HepG2 (cell line): ENCODE data around the gene PHKG2. TPM values are rescaled to one million over a fixed set of nuclear protein-coding genes. Genes with fewer than 3 reads are reported as not detected.

Experiments
- ATAC-seq: fragments of 200-7000 bp; cut with Tn5 transposase; 3 replicates; pipeline ENCODE4 v1.9.1; 2020; ENCODE audit warnings: mild to moderate bottlenecking, moderate library complexity
- BruUV-seq: library from RNA; stranded (reverse); fragments of 400-500 nt; replicated peaks from 2 replicates; lab custom pipeline; 2021; lab: Mats Ljungman, UMichigan
- CTCF ChIA-PET: fragments of 300-600 bp; formaldehyde crosslinking; extraction: SDS; loops from one replicate; lab custom pipeline; 2021; ENCODE audit warnings: low total read pairs, inconsistent platforms, low intra/inter-chr PET ratio; lab: Yijun Ruan, JAX
- POLR2A ChIA-PET: fragments of 350-600 bp; sonication (Branson Sonifier 250); formaldehyde crosslinking; loops from one replicate; lab custom pipeline; 2020; ENCODE audit warnings: antibody characterized with exemption, inconsistent platforms; lab: Yijun Ruan, JAX
- DNase-seq: peaks from one replicate; pipeline ENCODE4 v3.0.0-alpha.2; 2015; ENCODE audit warnings: low spot score
- FAIRE-seq: peaks from 3 replicates; lab custom pipeline; 2011; peaks lifted over from hg19 to GRCh38; lab: Jason Lieb, UNC
- H2AFZ ChIP-seq: one replicate; pipeline ENCODE4 v1.6.1; 2011; ENCODE audit warnings: low read length, inconsistent platforms
- H3K27ac ChIP-seq: fragments of 300-600 bp; 3 replicates; pipeline ENCODE4 v1.8.0; 2011; ENCODE audit warnings: mixed run types, mild to moderate bottlenecking, mixed read lengths, low read length, inconsistent platforms; ENCODE audit not compliant: insufficient read depth; ENCODE audit errors: extremely low read length
- H3K27me3 ChIP-seq, 2 experiments: fragments of 200-600 bp in 1 of 2; 2 replicates in 1 of 2; 3 replicates in 1 of 2; pipeline versions ENCODE4 v1.6.0 to v1.8.0; 2011; ENCODE audit warnings: low read length in 2 of 2, mild to moderate bottlenecking in 2 of 2, moderate library complexity in 2 of 2, inconsistent platforms in 1 of 2; ENCODE audit not compliant: insufficient read depth in 2 of 2, control insufficient read depth in 1 of 2
- H3K36me3 ChIP-seq, 2 experiments: fragments of 200-600 bp in 1 of 2; replicated peaks in 1 of 2; 2 replicates in 1 of 2; 3 replicates in 1 of 2; pipeline versions ENCODE4 v1.5.1 to v1.8.0; 2011; ENCODE audit warnings: low read length in 2 of 2, inconsistent platforms in 1 of 2; ENCODE audit not compliant: insufficient read depth in 2 of 2, control insufficient read depth in 1 of 2
- H3K4me1 ChIP-seq: 2 replicates; pipeline ENCODE4 v1.5.1; 2012; ENCODE audit warnings: low read length, inconsistent platforms; ENCODE audit not compliant: insufficient read depth
- H3K4me2 ChIP-seq: 2 replicates; pipeline ENCODE4 v1.6.0; 2011; ENCODE audit warnings: low read depth, low read length, inconsistent platforms
- H3K4me3 ChIP-seq, 3 experiments: fragments of 200-600 bp in 1 of 3; sonication (generic), shearing (Covaris generic) in 1 of 3; replicated peaks in 1 of 3; 2 replicates each; pipeline ENCODE4 v1.5.1; 2011 to 2016; ENCODE audit warnings: low read length in 3 of 3, inconsistent platforms in 2 of 3, low read depth in 2 of 3, mild to moderate bottlenecking in 2 of 3, control low read depth in 1 of 3, mixed read lengths in 1 of 3; ENCODE audit not compliant: insufficient read depth in 1 of 3
- H3K79me2 ChIP-seq: one replicate; pipeline ENCODE4 v1.6.1; 2011; ENCODE audit warnings: low read length, inconsistent platforms; ENCODE audit not compliant: insufficient read depth
- H3K9ac ChIP-seq: 2 replicates; pipeline ENCODE4 v1.6.0; 2011; ENCODE audit warnings: mild to moderate bottlenecking, low read depth, low read length, inconsistent platforms; ENCODE audit not compliant: insufficient read depth
- H3K9me3 ChIP-seq: 2 replicates; pipeline ENCODE4 v1.5.1; 2012; ENCODE audit warnings: mild to moderate bottlenecking, low read length
- H4K20me1 ChIP-seq: 2 replicates; pipeline ENCODE4 v1.6.0; 2011; ENCODE audit warnings: inconsistent platforms, mild to moderate bottlenecking, low read length, moderate library complexity; ENCODE audit not compliant: insufficient read depth
- FOXC1 ChIP-seq: sonication (generic); formaldehyde crosslinking; IDR thresholded peaks from 2 replicates; pipeline ENCODE4 v1.8.0; 2022; ENCODE audit warnings: mild to moderate bottlenecking, missing genetic modification reagents, borderline replicate concordance
- STAG1 ChIP-seq: sonication (generic); formaldehyde crosslinking; IDR thresholded peaks from 2 replicates; pipeline ENCODE4 v1.4.0; 2020; ENCODE audit warnings: missing genetic modification reagents
- ZMYM3 ChIP-seq: sonication (generic); formaldehyde crosslinking; IDR thresholded peaks from 2 replicates; pipeline ENCODE4 v1.5.1; 2020; ENCODE audit warnings: mild to moderate bottlenecking, missing genetic modification reagents
- ZNF501 ChIP-seq: sonication (generic); formaldehyde crosslinking; IDR thresholded peaks from 2 replicates; pipeline ENCODE4 v1.5.1; 2020; ENCODE audit warnings: mild to moderate bottlenecking, moderate library complexity, missing genetic modification reagents
- ZNF891 ChIP-seq: sonication (generic); formaldehyde crosslinking; IDR thresholded peaks from 2 replicates; pipeline ENCODE4 v1.5.0; 2020; ENCODE audit warnings: mild to moderate bottlenecking, missing genetic modification reagents
- ZSCAN20 ChIP-seq: sonication (generic); formaldehyde crosslinking; IDR thresholded peaks from 2 replicates; pipeline ENCODE4 v1.4.0; 2020; ENCODE audit warnings: missing genetic modification reagents, mild to moderate bottlenecking, borderline replicate concordance
- WGBS: methylation state at CpG from one replicate; pipeline ENCODE4 v1.1.6; 2017; ENCODE audit warnings: low lambda C conversion rate; 5-methylcytosine and 5-hydroxymethylcytosine counted together
- in situ Hi-C: cut with HindIII; loops from 2 replicates; pipeline ENCODE4 v1.10.0; 2017; ENCODE audit warnings: low pct_unique_long_range_greater_than_20kb; ENCODE audit not compliant: extremely low pct_ligation_motif_present
- intact Hi-C: fragments of 100-400 bp; cut with micrococcal nuclease; formaldehyde crosslinking; loops from one replicate; pipeline ENCODE4 v1.10.0; 2022; ENCODE audit not compliant: unreplicated experiment
- polyA plus RNA-seq, 8 experiments: library from polyadenylated mRNA; depleted of rRNA in 3 of 8; stranded (reverse) in 7 of 8; unstranded in 1 of 8; fragments of >200 nt; fragmentation: Illumina TruSeq in 4 of 8; extraction: Trizol in 4 of 8; gene quantifications; 2 replicates each; pipeline versions ENCODE4 v1.2.1 to v1.2.3, GENCODE V29; 2011 to 2016; ENCODE audit warnings: low read depth in 4 of 8, missing spikeins in 1 of 8, mixed read lengths in 1 of 8; ENCODE audit not compliant: insufficient read depth in 1 of 8
- total RNA-seq, 5 experiments: library from RNA; depleted of rRNA; stranded (reverse); fragments of >200 nt; fragmentation: Illumina TruSeq; extraction: Trizol; gene quantifications; 2 replicates each; pipeline ENCODE4 v1.2.3, GENCODE V29; 2016; ENCODE audit warnings: low read depth in 1 of 5
- TF ChIP-seq, protein P1 (sequence below): sonication (generic); formaldehyde crosslinking; IDR thresholded peaks from 2 replicates; pipeline ENCODE4 v1.8.1; 2022; ENCODE audit warnings: low read depth, mild to moderate bottlenecking, missing genetic modification reagents
- TF ChIP-seq, protein P2 (sequence below): sonication (generic); formaldehyde crosslinking; IDR thresholded peaks from 2 replicates; pipeline ENCODE4 v1.5.1; 2020; ENCODE audit warnings: mild to moderate bottlenecking, missing genetic modification reagents, moderate library complexity
- TF ChIP-seq, protein P3 (sequence below): sonication (generic); formaldehyde crosslinking; IDR thresholded peaks from 2 replicates; pipeline ENCODE4 v1.9.0; 2022; ENCODE audit warnings: missing genetic modification reagents, mild to moderate bottlenecking, borderline replicate concordance
- TF ChIP-seq, protein P4 (sequence below): sonication (generic); formaldehyde crosslinking; IDR thresholded peaks from 2 replicates; pipeline ENCODE4 v1.4.0; 2020; ENCODE audit warnings: missing genetic modification reagents

The PHKG2 gene
- total and polyA plus RNA-seq, 2 of the 13 experiments (the other 11 are each of a cell fraction or from before 2014, with no cell fraction given): 37.4 to 42.1 TPM

DNA sequence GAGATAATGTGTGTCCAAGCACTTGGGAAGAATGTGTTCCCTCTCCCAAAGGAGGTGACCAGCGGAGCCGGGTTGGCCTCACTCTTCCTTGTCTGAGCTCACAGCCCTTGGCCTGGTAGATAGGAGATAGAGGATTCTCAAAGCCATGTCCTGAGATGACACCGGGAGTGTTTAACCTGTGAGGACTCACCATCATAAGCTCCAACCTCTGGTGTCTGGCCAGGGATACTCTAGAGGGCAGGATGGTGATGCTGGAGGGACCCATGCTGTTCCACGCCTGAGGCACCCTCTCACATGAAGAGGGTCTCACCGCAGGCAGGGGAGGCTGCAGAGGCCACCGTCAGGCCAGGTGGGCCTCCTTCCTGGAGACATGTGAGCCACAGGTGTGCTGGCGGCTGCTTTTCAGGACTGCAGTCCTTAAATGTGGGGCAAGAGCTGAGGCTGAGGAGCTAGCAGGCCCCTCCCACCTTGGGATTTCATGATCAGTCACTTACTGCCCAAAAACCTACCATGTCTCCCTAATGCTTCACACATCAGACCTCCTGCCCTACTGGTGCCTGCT, 45.4 kb downstream of the PHKG2 start:
- in situ Hi-C loops (no loop called here), intact Hi-C loops (no loop called here)
- WGBS: 23% methylated on average over 5 of the region's 7 CpGs
- ATAC-seq (peak; percentile 58), FAIRE-seq (no peak), DNase-seq (no peak)
- Histone ChIP-seq H3K36me3 (no peaks in the 10 kb centered on the region), H3K9ac (no peak overlapping the region), H3K27me3 (peaks cover 4 to 21% of the 10 kb centered on the region in 2 experiments; a peak in 3 of 5 replicates), H3K79me2 (no peaks in the 10 kb centered on the region), H3K4me1 (peaks cover 52% of the 10 kb centered on the region), H4K20me1 (no peaks in the 10 kb centered on the region), H2AFZ (no peak overlapping the region), H3K9me3 (no peaks in the 10 kb centered on the region), H3K4me3 (no peak overlapping the region), H3K27ac (no peak overlapping the region), H3K4me2 (no peak overlapping the region; the same call in 1 of the 2 replicates)
- BruUV-seq: no TSS peak
- CTCF ChIA-PET: no interaction called here
- POLR2A ChIA-PET: interaction anchor here (1.0 to 7.0 kb wide), 4 partner anchors 10 to 81 kb away, joined by 3 to 42 read pairs (median 4); no protein-coding TSS in a partner anchor
- TF ChIP-seq STAG1: peak; percentile 40; the same call in 1 of the 2 replicates
- TF ChIP-seq ZMYM3 (CRISPR knock-in tag): 0 out of 2 replicates have a peak, but pooled peaks have one; percentile 8
- no peak for TF ChIP-seq ZSCAN20
- peak; percentile 38; the same call in 1 of the 2 replicates for TF ChIP-seq ZNF501
- TF ChIP-seq, protein P1, sequence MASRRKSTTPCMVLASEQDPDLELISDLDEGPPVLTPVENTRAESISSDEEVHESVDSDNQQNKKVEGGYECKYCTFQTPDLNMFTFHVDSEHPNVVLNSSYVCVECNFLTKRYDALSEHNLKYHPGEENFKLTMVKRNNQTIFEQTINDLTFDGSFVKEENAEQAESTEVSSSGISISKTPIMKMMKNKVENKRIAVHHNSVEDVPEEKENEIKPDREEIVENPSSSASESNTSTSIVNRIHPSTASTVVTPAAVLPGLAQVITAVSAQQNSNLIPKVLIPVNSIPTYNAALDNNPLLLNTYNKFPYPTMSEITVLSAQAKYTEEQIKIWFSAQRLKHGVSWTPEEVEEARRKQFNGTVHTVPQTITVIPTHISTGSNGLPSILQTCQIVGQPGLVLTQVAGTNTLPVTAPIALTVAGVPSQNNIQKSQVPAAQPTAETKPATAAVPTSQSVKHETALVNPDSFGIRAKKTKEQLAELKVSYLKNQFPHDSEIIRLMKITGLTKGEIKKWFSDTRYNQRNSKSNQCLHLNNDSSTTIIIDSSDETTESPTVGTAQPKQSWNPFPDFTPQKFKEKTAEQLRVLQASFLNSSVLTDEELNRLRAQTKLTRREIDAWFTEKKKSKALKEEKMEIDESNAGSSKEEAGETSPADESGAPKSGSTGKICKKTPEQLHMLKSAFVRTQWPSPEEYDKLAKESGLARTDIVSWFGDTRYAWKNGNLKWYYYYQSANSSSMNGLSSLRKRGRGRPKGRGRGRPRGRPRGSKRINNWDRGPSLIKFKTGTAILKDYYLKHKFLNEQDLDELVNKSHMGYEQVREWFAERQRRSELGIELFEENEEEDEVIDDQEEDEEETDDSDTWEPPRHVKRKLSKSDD (CRISPR knock-in tag): no peak
- TF ChIP-seq, protein P2, sequence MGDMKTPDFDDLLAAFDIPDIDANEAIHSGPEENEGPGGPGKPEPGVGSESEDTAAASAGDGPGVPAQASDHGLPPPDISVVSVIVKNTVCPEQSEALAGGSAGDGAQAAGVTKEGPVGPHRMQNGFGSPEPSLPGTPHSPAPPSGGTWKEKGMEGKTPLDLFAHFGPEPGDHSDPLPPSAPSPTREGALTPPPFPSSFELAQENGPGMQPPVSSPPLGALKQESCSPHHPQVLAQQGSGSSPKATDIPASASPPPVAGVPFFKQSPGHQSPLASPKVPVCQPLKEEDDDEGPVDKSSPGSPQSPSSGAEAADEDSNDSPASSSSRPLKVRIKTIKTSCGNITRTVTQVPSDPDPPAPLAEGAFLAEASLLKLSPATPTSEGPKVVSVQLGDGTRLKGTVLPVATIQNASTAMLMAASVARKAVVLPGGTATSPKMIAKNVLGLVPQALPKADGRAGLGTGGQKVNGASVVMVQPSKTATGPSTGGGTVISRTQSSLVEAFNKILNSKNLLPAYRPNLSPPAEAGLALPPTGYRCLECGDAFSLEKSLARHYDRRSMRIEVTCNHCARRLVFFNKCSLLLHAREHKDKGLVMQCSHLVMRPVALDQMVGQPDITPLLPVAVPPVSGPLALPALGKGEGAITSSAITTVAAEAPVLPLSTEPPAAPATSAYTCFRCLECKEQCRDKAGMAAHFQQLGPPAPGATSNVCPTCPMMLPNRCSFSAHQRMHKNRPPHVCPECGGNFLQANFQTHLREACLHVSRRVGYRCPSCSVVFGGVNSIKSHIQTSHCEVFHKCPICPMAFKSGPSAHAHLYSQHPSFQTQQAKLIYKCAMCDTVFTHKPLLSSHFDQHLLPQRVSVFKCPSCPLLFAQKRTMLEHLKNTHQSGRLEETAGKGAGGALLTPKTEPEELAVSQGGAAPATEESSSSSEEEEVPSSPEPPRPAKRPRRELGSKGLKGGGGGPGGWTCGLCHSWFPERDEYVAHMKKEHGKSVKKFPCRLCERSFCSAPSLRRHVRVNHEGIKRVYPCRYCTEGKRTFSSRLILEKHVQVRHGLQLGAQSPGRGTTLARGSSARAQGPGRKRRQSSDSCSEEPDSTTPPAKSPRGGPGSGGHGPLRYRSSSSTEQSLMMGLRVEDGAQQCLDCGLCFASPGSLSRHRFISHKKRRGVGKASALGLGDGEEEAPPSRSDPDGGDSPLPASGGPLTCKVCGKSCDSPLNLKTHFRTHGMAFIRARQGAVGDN (CRISPR knock-in tag): peak; percentile 28
- TF ChIP-seq, protein P3, sequence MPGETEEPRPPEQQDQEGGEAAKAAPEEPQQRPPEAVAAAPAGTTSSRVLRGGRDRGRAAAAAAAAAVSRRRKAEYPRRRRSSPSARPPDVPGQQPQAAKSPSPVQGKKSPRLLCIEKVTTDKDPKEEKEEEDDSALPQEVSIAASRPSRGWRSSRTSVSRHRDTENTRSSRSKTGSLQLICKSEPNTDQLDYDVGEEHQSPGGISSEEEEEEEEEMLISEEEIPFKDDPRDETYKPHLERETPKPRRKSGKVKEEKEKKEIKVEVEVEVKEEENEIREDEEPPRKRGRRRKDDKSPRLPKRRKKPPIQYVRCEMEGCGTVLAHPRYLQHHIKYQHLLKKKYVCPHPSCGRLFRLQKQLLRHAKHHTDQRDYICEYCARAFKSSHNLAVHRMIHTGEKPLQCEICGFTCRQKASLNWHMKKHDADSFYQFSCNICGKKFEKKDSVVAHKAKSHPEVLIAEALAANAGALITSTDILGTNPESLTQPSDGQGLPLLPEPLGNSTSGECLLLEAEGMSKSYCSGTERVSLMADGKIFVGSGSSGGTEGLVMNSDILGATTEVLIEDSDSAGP (CRISPR knock-in tag): 0 out of 2 replicates have a peak, but pooled peaks have one; percentile 23
- TF ChIP-seq ZNF891 (CRISPR knock-in tag): 0 out of 2 replicates have a peak, but pooled peaks have one; percentile 69
- TF ChIP-seq FOXC1 (CRISPR knock-in tag): peak; percentile 39; the same call in 1 of the 2 replicates
- TF ChIP-seq, protein P4, sequence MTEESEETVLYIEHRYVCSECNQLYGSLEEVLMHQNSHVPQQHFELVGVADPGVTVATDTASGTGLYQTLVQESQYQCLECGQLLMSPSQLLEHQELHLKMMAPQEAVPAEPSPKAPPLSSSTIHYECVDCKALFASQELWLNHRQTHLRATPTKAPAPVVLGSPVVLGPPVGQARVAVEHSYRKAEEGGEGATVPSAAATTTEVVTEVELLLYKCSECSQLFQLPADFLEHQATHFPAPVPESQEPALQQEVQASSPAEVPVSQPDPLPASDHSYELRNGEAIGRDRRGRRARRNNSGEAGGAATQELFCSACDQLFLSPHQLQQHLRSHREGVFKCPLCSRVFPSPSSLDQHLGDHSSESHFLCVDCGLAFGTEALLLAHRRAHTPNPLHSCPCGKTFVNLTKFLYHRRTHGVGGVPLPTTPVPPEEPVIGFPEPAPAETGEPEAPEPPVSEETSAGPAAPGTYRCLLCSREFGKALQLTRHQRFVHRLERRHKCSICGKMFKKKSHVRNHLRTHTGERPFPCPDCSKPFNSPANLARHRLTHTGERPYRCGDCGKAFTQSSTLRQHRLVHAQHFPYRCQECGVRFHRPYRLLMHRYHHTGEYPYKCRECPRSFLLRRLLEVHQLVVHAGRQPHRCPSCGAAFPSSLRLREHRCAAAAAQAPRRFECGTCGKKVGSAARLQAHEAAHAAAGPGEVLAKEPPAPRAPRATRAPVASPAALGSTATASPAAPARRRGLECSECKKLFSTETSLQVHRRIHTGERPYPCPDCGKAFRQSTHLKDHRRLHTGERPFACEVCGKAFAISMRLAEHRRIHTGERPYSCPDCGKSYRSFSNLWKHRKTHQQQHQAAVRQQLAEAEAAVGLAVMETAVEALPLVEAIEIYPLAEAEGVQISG (CRISPR knock-in tag): peak; percentile 42; the same call in 1 of the 2 replicates
